Thyroid gland (tissue), 4 donors: Measurements from ENCODE around the gene ASIC2.

ENCODE experiments used
- CTCF ChIP-seq, 6 experiments: fragments of 200-600 bp in 3 of 6; fragments of 450-650 bp in 3 of 6; sonication (generic) in 3 of 6; IDR thresholded peaks; one replicate each; pipeline ENCODE4 v1.5.1; 2016 to 2019; ENCODE audit warnings: antibody characterized with exemption in 6 of 6, mild to moderate bottlenecking in 2 of 6, inconsistent platforms in 1 of 6, moderate library complexity in 1 of 6
- POLR2A ChIP-seq, 2 donors: fragments of 450-650 bp; IDR thresholded peaks; one replicate each; pipeline ENCODE4 v1.6.1; 2017; ENCODE audit warnings: antibody characterized with exemption in 2 of 2, mild to moderate bottlenecking in 2 of 2, moderate library complexity in 1 of 2

DNA sequence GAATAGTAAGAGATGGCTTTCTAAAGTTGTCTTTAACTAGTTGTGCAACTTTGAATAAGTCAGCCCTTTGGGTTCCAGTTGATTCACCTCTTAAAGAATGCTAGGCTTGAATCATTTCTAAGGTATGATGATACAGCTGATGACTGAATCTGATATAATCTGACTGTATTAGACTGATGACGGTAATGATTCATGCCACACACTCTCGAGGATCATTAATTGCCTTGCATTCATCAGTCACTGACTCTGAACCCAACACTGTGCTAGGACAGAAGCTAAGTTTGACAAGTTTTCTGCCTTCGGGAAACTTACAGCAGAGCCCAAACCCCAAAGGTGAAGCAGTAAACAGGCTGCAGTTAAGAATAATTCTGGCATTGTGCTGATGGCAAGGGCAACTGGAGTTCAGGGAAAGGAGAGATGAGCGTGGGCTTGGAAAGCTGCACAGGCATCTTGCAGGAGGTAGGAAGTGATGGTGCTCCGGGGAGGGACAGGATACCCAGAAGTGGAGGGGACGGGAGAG lies 25.8 kb downstream of the ASIC2 start:
- TF ChIP-seq CTCF (IDR thresholded peaks at IDR 0.05) (no peak), POLR2A (IDR thresholded peaks at IDR 0.05) (no peak)
